Erythroblast (primary cell): ENCODE measurements around the gene RASSF3.

Experiments used
- GATA1 ChIP-seq: IDR thresholded peaks from 2 replicates; pipeline ENCODE4 v1.6.1; 2011; ENCODE audit warnings: low read depth, mild to moderate bottlenecking, control low read depth, low read length, moderate library complexity
- POLR2A ChIP-seq: IDR thresholded peaks from 2 replicates; pipeline ENCODE4 v1.6.1; 2011; ENCODE audit warnings: mild to moderate bottlenecking, low read length

DNA sequence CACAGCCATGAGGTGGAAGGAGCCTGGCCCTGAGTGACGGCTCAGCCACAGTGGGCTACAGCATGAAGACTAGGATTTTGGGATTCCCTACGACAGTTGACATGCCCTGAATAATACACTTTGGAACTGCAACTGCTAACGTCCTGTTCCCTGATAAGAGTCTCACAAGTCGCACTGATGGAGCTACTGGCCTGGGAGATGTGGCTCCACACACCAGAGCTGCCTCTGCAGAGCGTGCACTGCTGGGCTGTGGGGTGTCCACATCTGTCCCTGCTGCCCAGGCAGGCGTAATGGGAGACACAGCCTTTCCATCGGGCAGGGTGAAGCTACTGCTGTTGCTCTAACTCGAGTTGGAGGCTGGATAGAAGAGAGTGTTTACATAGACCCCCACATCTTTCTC is 42.7 kb upstream of the RASSF3 start:
- TF ChIP-seq POLR2A (no peak), GATA1 (no peak)
